GM13976 (cell line): ENCODE measurements around the gene ENSA.
A peak's percentile ranks its signal among the peaks of the same experiment; 100 is the strongest.
"Not testable (repeated sequence)": the region's sequence is repeated elsewhere in the genome, so short reads cannot be mapped to it uniquely, and the experiment has no call there.

Experiments used
- DNase-seq: peaks from one replicate; pipeline ENCODE4 v3.0.0; 2012; ENCODE audit warnings: low spot score
- CTCF ChIP-seq: IDR thresholded peaks from 2 replicates; pipeline ENCODE4 v1.5.1; 2012; ENCODE audit warnings: borderline replicate concordance, mild to moderate bottlenecking; ENCODE audit not compliant: insufficient read depth; ENCODE audit errors: extremely low read depth, missing control alignments, control extremely low read depth
- in situ Hi-C: fragments of 300-500 bp; cut with MboI; formaldehyde crosslinking; loops from one replicate; pipeline ENCODE4 v1.12.0; 2022; ENCODE audit warnings: low sequenced_read_pairs, mixed read lengths, inconsistent platforms; ENCODE audit not compliant: unreplicated experiment

The ENSA gene

GRCh38 chr1:150629115-150629928 is at the start of gene ENSA:
Gene ENSA, minus strand, starts transcription at chr1:150629612. Its CDS starts 142 bp downstream, at chr1:150629470.
- no peak for TF ChIP-seq CTCF
- DNase-seq, result peak; percentile 93
- in situ Hi-C loops, result no loop called here

GRCh38 chr1:150678988-150679387 is 49.6 kb upstream of the ENSA start:
- DNase-seq, result no peak
- no peak for TF ChIP-seq CTCF
- in situ Hi-C loops, result no loop called here

GRCh38 chr1:150674881-150675280 is 45.5 kb upstream of the ENSA start:
- no peak for TF ChIP-seq CTCF
- no peak for DNase-seq
- in situ Hi-C loops, result no loop called here

GRCh38 chr1:150663321-150663720 is 33.9 kb upstream of the ENSA start:
- no peak for TF ChIP-seq CTCF
- in situ Hi-C loops, result no loop called here
- DNase-seq, result no peak

GRCh38 chr1:150662811-150663210 is 33.4 kb upstream of the ENSA start:
- no peak for TF ChIP-seq CTCF
- no peak for DNase-seq
- in situ Hi-C loops, result no loop called here

- in situ Hi-C loops, result no loop called here
- DNase-seq, result no peak
- no peak for TF ChIP-seq CTCF
These were observed 31.7 kb upstream of the ENSA start for GRCh38 chr1:150661156-150661555.

GRCh38 chr1:150660584-150660983 is 31.2 kb upstream of the ENSA start:
- DNase-seq, result no peak
- in situ Hi-C loops, result no loop called here
- TF ChIP-seq CTCF, result no peak

GRCh38 chr1:150657064-150657463 is 27.7 kb upstream of the ENSA start:
- DNase-seq, in situ Hi-C loops: not testable (repeated sequence)

GRCh38 chr1:150654635-150655034 is 25.2 kb upstream of the ENSA start:
- in situ Hi-C loops, DNase-seq: not testable (repeated sequence)
